Kidney (tissue), 14 donors: ENCODE results near the gene CADM3. TPM values are rescaled to one million over a fixed set of nuclear protein-coding genes. Genes with fewer than 3 reads are reported as not detected.

Experiments used
- DNase-seq, 5 donors: peaks; one replicate each; pipeline ENCODE4 v3.0.0-alpha.2; 2013 to 2020
- FAIRE-seq: peaks from 2 replicates; lab custom pipeline; 2012; peaks lifted over from hg19 to GRCh38; lab: Jason Lieb, UNC
- H3K27ac ChIP-seq, 2 donors: one replicate each; pipeline ENCODE4 v1.7.0; 2013; ENCODE audit warnings: low read depth in 2 of 2, low read length in 2 of 2, inconsistent platforms in 1 of 2
- H3K27me3 ChIP-seq: one replicate; pipeline ENCODE4 v1.7.1; 2013; ENCODE audit warnings: low read length, inconsistent platforms; ENCODE audit not compliant: control insufficient read depth, insufficient read depth
- H3K36me3 ChIP-seq, 3 donors: one replicate each; pipeline versions ENCODE4 v1.7.0 to v1.7.1; 2013; ENCODE audit warnings: low read length in 3 of 3, control low read depth in 1 of 3, inconsistent platforms in 1 of 3; ENCODE audit not compliant: insufficient read depth in 3 of 3, control insufficient read depth in 2 of 3
- H3K4me1 ChIP-seq, 3 donors: one replicate each; pipeline versions ENCODE4 v1.7.0 to v1.7.1; 2013; ENCODE audit warnings: low read length in 3 of 3, inconsistent platforms in 1 of 3, low read depth in 1 of 3; ENCODE audit not compliant: control insufficient read depth in 2 of 3, insufficient read depth in 2 of 3
- H3K4me3 ChIP-seq, 3 donors: one replicate each; pipeline versions ENCODE4 v1.7.0 to v1.8.1; 2013; ENCODE audit warnings: low read length in 3 of 3, control low read depth in 1 of 3, inconsistent platforms in 1 of 3
- H3K9ac ChIP-seq, 3 donors: one replicate each; pipeline versions ENCODE4 v1.7.0 to v1.7.1; 2013; ENCODE audit warnings: low read length in 3 of 3, control low read depth in 1 of 3, inconsistent platforms in 1 of 3
- H3K9me3 ChIP-seq, 3 donors: one replicate each; pipeline versions ENCODE4 v1.7.0 to v1.7.1; 2013; ENCODE audit warnings: low read length in 3 of 3, control low read depth in 1 of 3, inconsistent platforms in 1 of 3; ENCODE audit not compliant: control insufficient read depth in 2 of 3, insufficient read depth in 1 of 3
- CTCF ChIP-seq: IDR thresholded peaks from 3 replicates; pipeline ENCODE4 v1.5.1; 2012; ENCODE audit warnings: mild to moderate bottlenecking, moderate library complexity, borderline replicate concordance; ENCODE audit not compliant: insufficient read depth; ENCODE audit errors: extremely low read depth
- intact Hi-C: fragments of 100-400 bp; cut with DNase I; formaldehyde crosslinking; loops from one replicate; pipeline ENCODE4 v1.11.1; 2022
- polyA plus RNA-seq: library from polyadenylated mRNA; stranded (reverse); fragments of 350-450 nt; fragmentation: Illumina TruSeq; extraction: RNeasy Lipid Tissue Mini Kit (QIAGEN cat#74804); gene quantifications from one replicate; pipeline ENCODE4 v1.2.3, GENCODE V29; 2014; ENCODE audit warnings: low read depth, low replicate concordance; ENCODE audit not compliant: insufficient read depth
- total RNA-seq: library from RNA; stranded (reverse); fragmentation: NEBNext Ultra II Directional; extraction: Animal tissue kit (Norgen Biotek cat#: 25700); gene quantifications from one replicate; pipeline ENCODE4 v1.2.1, GENCODE V29; 2021
- donor health status: control.
- donor health status: control.
- donor health status: control.
- donor health status: control.
- donor health status: control.
- donor health status: DM: yes; HTN: yes; CAD: no.
- donor health status: Normal renal cell carcinoma (clear cell type).

Gene CADM3
- total and polyA plus RNA-seq, 2 donors from 2014 or later = 0.56 to 25.8 TPM

GRCh38 chr1:159142391-159142663 lies 29.1 kb upstream of the CADM3 start:
- Histone ChIP-seq H3K36me3 (no peaks in the 10 kb centered on the region), H3K4me1 (no peaks in the 10 kb centered on the region), H3K9me3 (no peaks in the 10 kb centered on the region), H3K27ac (no peak overlapping the region), H3K9ac (no peak overlapping the region), H3K27me3 (no peaks in the 10 kb centered on the region), H3K4me3 (no peak overlapping the region)
- no peak for TF ChIP-seq CTCF
- intact Hi-C loops = no loop called here
- no peak for DNase-seq
- no peak for FAIRE-seq

GRCh38 chr1:159142726-159143510 lies 28.5 kb upstream of the CADM3 start:
- Histone ChIP-seq H3K4me1 (no peaks in the 10 kb centered on the region), H3K27me3 (no peaks in the 10 kb centered on the region), H3K36me3 (no peaks in the 10 kb centered on the region), H3K27ac (no peak overlapping the region), H3K4me3 (no peak overlapping the region), H3K9me3 (no peaks in the 10 kb centered on the region), H3K9ac (no peak overlapping the region)
- TF ChIP-seq CTCF = no peak
- FAIRE-seq (no peak), DNase-seq (no peak)
- intact Hi-C loops = no loop called here

- Histone ChIP-seq H3K9ac (no peak overlapping the region), H3K36me3 (no peaks in the 10 kb centered on the region), H3K27ac (no peak overlapping the region), H3K4me1 (no peaks in the 10 kb centered on the region), H3K27me3 (no peaks in the 10 kb centered on the region), H3K9me3 (no peaks in the 10 kb centered on the region), H3K4me3 (no peak overlapping the region)
- FAIRE-seq (no peak), DNase-seq (no peak)
- no peak for TF ChIP-seq CTCF
- intact Hi-C loops = no loop called here
Measured at GRCh38 chr1:159144571-159144970, 26.8 kb upstream of the CADM3 start.

- H3K9ac ChIP-seq = no peak overlapping the region
- TF ChIP-seq CTCF = no peak
- H3K4me1 ChIP-seq = no peaks in the 10 kb centered on the region
- H3K4me3 ChIP-seq = no peak overlapping the region
- H3K27me3 ChIP-seq = no peaks in the 10 kb centered on the region
- DNase-seq = no peak
- H3K9me3 ChIP-seq = no peaks in the 10 kb centered on the region
- intact Hi-C loops = no loop called here
- no peak for FAIRE-seq
- H3K36me3 ChIP-seq = no peaks in the 10 kb centered on the region
- H3K27ac ChIP-seq = no peak overlapping the region
Measured at GRCh38 chr1:159146980-159147379, 24.4 kb upstream of the CADM3 start.
